Activated CD4-positive, alpha-beta T cell treated with anti-CD3 and anti-CD28 coated beads, Interleukin-2, amount 50 U/mL, for 24 hours (primary cell): ENCODE data around the gene FADS6.

Experiments
- DNase-seq, 2 donors: peaks; one replicate each; pipeline ENCODE4 v3.0.0-alpha.2; 2020; ENCODE audit warnings: low read depth in 1 of 2, low spot score in 1 of 2

Gene FADS6

DNA sequence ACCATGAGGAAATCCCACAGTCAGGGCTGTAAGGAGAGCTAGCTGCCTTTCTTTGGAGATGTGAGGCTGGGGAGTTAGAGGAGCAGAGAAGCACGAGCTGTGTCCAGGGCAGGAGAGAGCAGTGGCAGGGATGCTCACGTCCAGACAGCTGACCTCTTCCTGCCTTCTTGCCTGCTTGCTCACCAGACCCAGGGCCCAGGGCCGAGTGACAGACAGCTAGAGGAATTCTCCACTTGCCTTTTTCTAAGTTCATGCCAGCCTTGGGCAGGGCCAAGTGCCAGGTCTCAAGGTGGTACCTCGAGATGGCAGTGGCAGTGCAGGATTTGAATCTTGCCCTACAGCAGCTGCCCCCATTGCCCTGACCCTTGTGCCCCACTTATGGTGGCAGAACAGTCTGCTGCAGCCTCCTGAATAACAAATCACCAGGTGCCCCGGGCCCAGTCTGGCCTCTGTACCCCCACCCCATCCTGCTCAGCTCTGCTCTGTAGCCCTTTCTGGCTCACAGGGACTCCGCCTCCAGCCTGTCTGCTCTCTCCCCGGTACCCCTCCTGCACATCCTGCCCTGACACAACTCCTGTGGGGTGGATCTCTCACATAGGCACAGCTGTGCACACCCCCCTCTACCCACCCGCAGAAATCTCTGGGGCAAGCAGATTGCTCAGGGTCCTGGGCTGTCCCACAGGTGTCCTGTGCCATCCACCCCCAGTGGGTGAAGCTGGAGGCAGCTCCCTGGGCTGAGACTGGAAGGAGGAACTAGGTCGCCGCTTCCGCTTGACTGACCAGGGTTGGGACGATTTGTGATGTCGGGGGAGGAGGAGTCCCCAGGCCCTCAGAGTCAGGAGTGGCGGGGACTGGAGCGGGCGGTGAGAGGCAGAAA is 59.7 kb downstream of the FADS6 start:
- no peak for DNase-seq

DNA sequence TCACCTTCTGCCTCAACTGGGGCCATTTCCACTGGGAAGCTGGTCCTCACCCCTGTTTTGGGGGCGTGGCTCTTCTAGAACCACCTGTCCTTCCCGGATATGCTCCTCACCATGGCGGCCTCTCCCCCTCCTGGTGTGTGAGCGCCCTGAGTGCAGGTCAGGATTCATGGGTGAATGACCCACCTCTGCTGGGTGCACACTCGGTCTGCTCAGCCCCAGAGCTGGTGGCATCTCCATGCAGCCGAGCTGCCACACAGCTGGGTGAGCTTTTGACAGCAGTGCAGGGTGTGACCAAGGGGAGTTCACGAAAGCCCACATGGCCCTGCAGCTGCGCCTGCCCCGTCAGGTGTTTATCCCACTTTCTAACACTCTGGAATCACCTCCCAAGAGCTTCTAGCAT is 61.0 kb downstream of the FADS6 start:
- DNase-seq: no peak

DNA sequence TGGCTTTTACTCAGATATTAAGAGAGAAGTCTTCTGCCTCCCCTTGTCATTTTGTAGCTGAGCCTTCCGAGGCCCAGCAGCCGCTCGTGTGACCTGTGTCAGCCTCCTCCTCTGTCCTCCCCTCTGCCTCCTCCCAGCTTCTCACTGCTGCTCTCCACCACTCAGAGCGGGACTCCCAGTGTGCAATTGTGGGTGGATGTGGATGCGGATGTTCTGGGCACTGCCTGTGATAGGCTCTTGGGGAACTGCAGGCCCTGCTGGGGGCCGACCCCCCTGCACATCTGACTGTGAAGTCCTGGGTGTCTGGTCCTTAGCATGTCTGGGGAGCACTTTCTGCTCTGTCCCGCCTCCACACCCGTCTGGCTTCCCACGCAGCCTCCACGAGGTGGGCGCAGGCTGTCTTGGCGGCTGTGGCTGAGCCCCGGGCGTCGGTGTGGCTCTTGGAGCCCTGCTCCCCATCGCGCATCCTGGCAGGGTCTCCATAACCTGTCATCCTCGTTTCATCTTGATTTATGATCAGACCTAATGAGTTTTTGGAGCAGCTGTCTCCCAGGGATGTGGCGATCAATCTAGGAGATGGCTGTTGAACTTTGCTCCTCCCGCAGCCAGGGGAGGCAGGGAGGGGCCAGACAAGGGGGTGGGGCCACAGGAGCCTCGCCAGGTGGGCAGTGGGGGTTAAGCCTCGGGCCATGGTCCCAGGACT is 61.8 kb downstream of the FADS6 start:
- no peak for DNase-seq

DNA sequence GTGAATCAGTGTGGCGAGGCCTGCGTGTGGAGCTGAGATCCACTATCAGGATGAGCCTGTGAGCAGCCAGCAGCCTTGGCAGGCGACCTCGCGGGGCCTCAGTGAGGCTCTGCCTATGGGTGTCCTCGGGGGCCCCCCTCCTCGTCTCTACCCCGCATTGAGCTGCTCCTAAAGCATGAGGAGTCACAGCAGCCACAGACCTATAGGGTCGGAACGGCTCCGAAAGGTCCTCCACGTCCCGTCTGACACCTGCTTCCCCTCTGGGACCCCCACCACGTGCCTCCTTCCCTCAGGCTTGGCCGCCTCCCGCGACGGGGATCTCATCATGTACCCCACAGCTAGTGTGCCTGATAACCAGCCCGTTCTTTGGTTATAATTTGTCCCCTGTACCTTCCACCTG is 62.6 kb downstream of the FADS6 start:
- no peak for DNase-seq

DNA sequence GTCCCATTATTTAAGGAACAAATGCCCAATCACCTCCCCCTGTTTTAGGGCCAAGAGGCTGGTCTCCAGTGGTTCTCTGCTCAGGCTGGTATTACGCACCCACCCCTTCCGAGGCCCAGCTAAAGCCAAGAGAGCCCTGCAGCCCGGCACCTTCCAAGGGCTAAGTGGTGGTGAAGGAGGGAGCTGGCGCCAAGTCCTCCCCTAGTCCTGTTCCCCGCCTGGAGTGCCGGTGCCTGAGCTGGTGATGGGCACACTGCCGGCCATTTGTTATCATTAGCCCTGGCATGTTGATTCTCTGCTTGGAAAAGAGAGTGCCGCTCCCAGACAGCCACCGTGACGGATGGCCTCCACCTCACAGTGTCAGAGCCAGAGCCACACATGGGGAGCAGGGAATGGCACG is 65.6 kb downstream of the FADS6 start:
- DNase-seq: no peak
